IPS-18c (cell line): ENCODE results near the gene NT5C3B.
A peak's percentile ranks its signal among the peaks of the same experiment; 100 is the strongest.
"Not testable (repeated sequence)": the region's sequence is repeated elsewhere in the genome, so short reads cannot be mapped to it uniquely, and the experiment has no call there.

Experiments used
- H3K4me3 ChIP-seq: 2 replicates; pipeline ENCODE4 v1.7.0; 2013; ENCODE audit warnings: low read depth, mild to moderate bottlenecking, low read length, moderate library complexity; ENCODE audit not compliant: insufficient read depth
- H3K9me3 ChIP-seq: one replicate; pipeline ENCODE4 v1.6.1; 2013; ENCODE audit warnings: mild to moderate bottlenecking, low read length, moderate library complexity; ENCODE audit not compliant: control insufficient read depth, insufficient read depth

The NT5C3B gene

GRCh38 chr17:41849251-41849990 is 13.4 kb upstream of the NT5C3B start:
- Histone ChIP-seq H3K9me3 (no peaks in the 10 kb centered on the region), H3K4me3 (no peak overlapping the region)

GRCh38 chr17:41848788-41849187 is 12.8 kb upstream of the NT5C3B start:
- Histone ChIP-seq H3K9me3 (no peaks in the 10 kb centered on the region), H3K4me3 (no peak overlapping the region)

GRCh38 chr17:41844971-41845370 is 8.9 kb upstream of the NT5C3B start:
- no peak overlapping the region for H3K4me3 ChIP-seq

GRCh38 chr17:41840781-41841180 is 4.7 kb upstream of the NT5C3B start:
- H3K4me3 ChIP-seq, H3K9me3 ChIP-seq: not testable (repeated sequence)

More at GRCh38 chr17:41844971-41845370, 8.9 kb upstream of the NT5C3B start:
- H3K9me3 ChIP-seq = no peaks in the 10 kb centered on the region

GRCh38 chr17:41839448-41839847 is 3.4 kb upstream of the NT5C3B start:
- H3K4me3 ChIP-seq, H3K9me3 ChIP-seq: not testable (repeated sequence)

GRCh38 chr17:41837761-41838538 is 1.9 kb upstream of the NT5C3B start, which contains the start of gene KLHL10:
KLHL10 (plus strand) TSS chr17:41837825; CDS start chr17:41837933, 108 bp downstream.
- Histone ChIP-seq H3K9me3 (no peaks in the 10 kb centered on the region), H3K4me3 (no peak within 1 kb of the TSS)

GRCh38 chr17:41836550-41837196 is 641 bp upstream of the NT5C3B start:
- no peaks in the 10 kb centered on the region for H3K9me3 ChIP-seq

GRCh38 chr17:41835214-41835799 is 725 bp downstream of the NT5C3B start:
- Histone ChIP-seq H3K9me3 (no peaks in the 10 kb centered on the region), H3K4me3 (peak overlapping the region; percentile 89)

More at GRCh38 chr17:41836550-41837196, 641 bp upstream of the NT5C3B start:
- H3K4me3 ChIP-seq = peak overlapping the region; percentile 89

- not testable (repeated sequence) for H3K9me3 ChIP-seq, H3K4me3 ChIP-seq
These were observed 6.1 kb downstream of the NT5C3B start for GRCh38 chr17:41829961-41830360.

GRCh38 chr17:41825175-41825845 is 10.7 kb downstream of the NT5C3B start:
- Histone ChIP-seq H3K9me3 (no peaks in the 10 kb centered on the region), H3K4me3 (no peak overlapping the region)

GRCh38 chr17:41824086-41824485 is 11.9 kb downstream of the NT5C3B start:
- Histone ChIP-seq H3K9me3 (no peaks in the 10 kb centered on the region), H3K4me3 (no peak overlapping the region)

GRCh38 chr17:41823580-41823979 is 12.5 kb downstream of the NT5C3B start:
- H3K9me3 ChIP-seq = no peaks in the 10 kb centered on the region
- no peak overlapping the region for H3K4me3 ChIP-seq

GRCh38 chr17:41823141-41823524 is 12.9 kb downstream of the NT5C3B start:
- Histone ChIP-seq H3K9me3 (peaks cover 1% of the 10 kb centered on the region), H3K4me3 (no peak overlapping the region)

GRCh38 chr17:41822216-41823140 is 13.6 kb downstream of the NT5C3B start:
- H3K9me3 ChIP-seq = peaks cover 2% of the 10 kb centered on the region
- H3K4me3 ChIP-seq = no peak overlapping the region

- Histone ChIP-seq H3K4me3 (no peak overlapping the region), H3K9me3 (peaks cover 2% of the 10 kb centered on the region)
These were observed 14.3 kb downstream of the NT5C3B start for GRCh38 chr17:41821776-41822175.

- peaks cover 2% of the 10 kb centered on the region for H3K9me3 ChIP-seq
- H3K4me3 ChIP-seq = no peak overlapping the region
These were observed 18.0 kb downstream of the NT5C3B start for GRCh38 chr17:41818024-41818423.
